Adrenal gland (tissue), 5 donors: ENCODE data around the gene SAMD11.

ENCODE experiments used
- CTCF ChIP-seq, 6 experiments: fragments of 450-650 bp in 4 of 6; fragments of 200-600 bp in 2 of 6; sonication (generic) in 1 of 6; IDR thresholded peaks; 1 replicate in 5 of 6; 2 replicates in 1 of 6; pipeline versions ENCODE4 v1.5.1 to v1.8.0; 2016 to 2021; ENCODE audit warnings: antibody characterized with exemption in 6 of 6, mild to moderate bottlenecking in 2 of 6, moderate library complexity in 1 of 6
- POLR2A ChIP-seq, 2 donors: fragments of 450-650 bp; IDR thresholded peaks; one replicate each; pipeline ENCODE4 v1.6.1; 2017; ENCODE audit warnings: antibody characterized with exemption in 2 of 2, mild to moderate bottlenecking in 2 of 2, moderate library complexity in 1 of 2
- donor health status: DM: no; HTN: no; CAD: no.

DNA sequence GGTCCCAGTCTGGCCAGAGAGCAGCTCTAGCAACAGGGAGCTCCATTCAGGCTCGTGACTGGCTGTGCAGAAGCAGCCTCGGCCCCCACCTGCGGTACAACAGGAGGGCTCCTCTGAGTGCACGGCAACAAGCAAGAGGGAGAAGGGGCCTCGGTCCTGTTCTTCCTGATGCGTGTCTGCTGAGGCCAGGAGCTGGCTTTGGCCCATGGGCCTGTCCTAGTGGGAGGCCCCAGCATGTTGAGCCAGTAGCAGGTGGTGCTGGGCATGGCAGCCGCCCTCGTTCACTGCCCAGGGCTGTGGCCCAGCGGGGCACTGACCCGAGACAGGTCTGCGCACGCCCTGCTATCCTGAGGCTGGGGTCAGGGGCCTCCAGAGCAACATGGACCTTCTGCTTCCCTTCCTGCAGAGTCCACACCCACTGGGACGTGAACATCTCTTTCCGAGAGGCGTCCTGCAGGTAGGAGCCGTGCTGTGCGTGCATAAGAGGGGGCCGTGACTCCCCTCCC lies 7.0 kb downstream of the SAMD11 start:
- no peak for TF ChIP-seq POLR2A (IDR thresholded peaks at IDR 0.05)
- no peak for TF ChIP-seq CTCF (IDR thresholded peaks at IDR 0.05)
